Liver (tissue), 3 donors: ENCODE results near the gene RUFY4.

Experiments used
- EGR1 ChIP-seq, 2 donors: IDR thresholded peaks; 2 replicates each; pipeline ENCODE4 v1.6.1; 2016 to 2018; ENCODE audit warnings: antibody characterized with exemption in 2 of 2, low read depth in 2 of 2
- FOXA1 ChIP-seq: IDR thresholded peaks from 2 replicates; pipeline ENCODE4 v1.6.1; 2016; ENCODE audit warnings: antibody characterized with exemption
- GABPA ChIP-seq, 2 donors: IDR thresholded peaks in 1 of 2; conservative IDR thresholded peaks in 1 of 2; 2 replicates each; pipeline ENCODE4 v1.6.1; 2016; ENCODE audit warnings: antibody characterized with exemption in 2 of 2, mild to moderate bottlenecking in 1 of 2, moderate library complexity in 1 of 2
- JUND ChIP-seq, 2 donors: IDR thresholded peaks; 2 replicates each; pipeline ENCODE4 v1.6.1; 2016; ENCODE audit warnings: antibody characterized with exemption in 2 of 2
- RAD21 ChIP-seq, 2 donors: IDR thresholded peaks; 2 replicates each; pipeline ENCODE4 v1.6.1; 2016; ENCODE audit warnings: antibody characterized with exemption in 2 of 2, mild to moderate bottlenecking in 2 of 2
- RXRA ChIP-seq, 2 donors: IDR thresholded peaks; 2 replicates each; pipeline ENCODE4 v1.6.1; 2017 to 2018; ENCODE audit warnings: antibody characterized with exemption in 2 of 2, mild to moderate bottlenecking in 1 of 2
- SP1 ChIP-seq: IDR thresholded peaks from 2 replicates; pipeline ENCODE4 v1.6.1; 2018; ENCODE audit warnings: antibody characterized with exemption, mild to moderate bottlenecking
- TAF1 ChIP-seq: conservative IDR thresholded peaks from 2 replicates; pipeline ENCODE4 v1.6.1; 2016; ENCODE audit warnings: antibody characterized with exemption, mild to moderate bottlenecking
- TF ChIP-seq, protein P1 (sequence below): fragments of 150-350 bp; IDR thresholded peaks from 2 replicates; pipeline ENCODE4 v1.5.1; 2017; ENCODE audit warnings: improper control_type of control experiment, low read depth, low read length; ENCODE audit not compliant: missing input control
- TF ChIP-seq, protein P2 (sequence below): IDR thresholded peaks from 2 replicates; pipeline ENCODE4 v1.6.1; 2016; ENCODE audit warnings: antibody characterized with exemption
- TF ChIP-seq, protein P3 (sequence below): IDR thresholded peaks from 2 replicates; pipeline ENCODE4 v1.6.1; 2016; ENCODE audit warnings: antibody characterized with exemption, mild to moderate bottlenecking
- TF ChIP-seq, protein P4 (sequence below): IDR thresholded peaks from 2 replicates; pipeline ENCODE4 v1.6.1; 2016; ENCODE audit warnings: antibody characterized with exemption
- TF ChIP-seq, protein P5 (sequence below): IDR thresholded peaks from 2 replicates; pipeline ENCODE4 v1.6.1; 2016; ENCODE audit warnings: antibody characterized with exemption
- donor health status: healthy.
- donor health status: healthy.

DNA sequence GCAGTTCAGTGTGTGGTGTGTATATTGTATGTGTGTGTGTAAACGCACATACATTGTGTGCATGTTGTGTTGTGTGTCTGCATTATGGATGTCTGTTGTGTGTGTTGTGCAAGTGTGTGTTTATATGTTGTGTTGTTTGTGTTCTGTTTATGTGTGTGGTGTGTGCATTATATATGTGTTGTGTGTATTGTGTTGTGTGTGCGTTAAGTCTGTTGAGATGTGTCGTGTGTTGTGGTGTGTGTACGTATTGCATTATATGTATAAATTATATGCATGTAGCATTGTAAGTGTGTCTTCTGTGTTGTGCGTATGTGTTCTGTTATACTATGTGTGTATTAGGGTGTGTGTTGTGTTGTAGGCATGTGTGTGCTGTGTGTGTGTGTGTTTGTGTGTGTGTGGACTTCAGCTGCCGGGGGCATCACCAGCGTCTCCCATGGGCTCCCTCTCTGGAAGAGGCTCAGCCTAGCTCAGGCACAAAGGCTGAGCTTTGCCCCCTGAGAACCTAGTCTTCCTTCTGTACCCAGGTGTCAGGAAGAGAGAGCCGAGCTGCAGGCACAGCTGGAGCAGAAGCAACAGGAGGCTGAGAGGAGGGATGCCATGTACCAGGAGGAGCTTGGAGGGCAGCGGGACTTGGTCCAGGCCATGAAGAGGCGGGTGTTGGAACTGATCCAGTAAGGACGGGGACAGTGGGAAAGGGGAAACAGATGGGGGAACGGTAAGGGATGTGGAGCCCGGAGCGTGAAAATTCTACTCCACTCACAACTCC lies 13.7 kb downstream of the RUFY4 start:
- TF ChIP-seq, protein P1, sequence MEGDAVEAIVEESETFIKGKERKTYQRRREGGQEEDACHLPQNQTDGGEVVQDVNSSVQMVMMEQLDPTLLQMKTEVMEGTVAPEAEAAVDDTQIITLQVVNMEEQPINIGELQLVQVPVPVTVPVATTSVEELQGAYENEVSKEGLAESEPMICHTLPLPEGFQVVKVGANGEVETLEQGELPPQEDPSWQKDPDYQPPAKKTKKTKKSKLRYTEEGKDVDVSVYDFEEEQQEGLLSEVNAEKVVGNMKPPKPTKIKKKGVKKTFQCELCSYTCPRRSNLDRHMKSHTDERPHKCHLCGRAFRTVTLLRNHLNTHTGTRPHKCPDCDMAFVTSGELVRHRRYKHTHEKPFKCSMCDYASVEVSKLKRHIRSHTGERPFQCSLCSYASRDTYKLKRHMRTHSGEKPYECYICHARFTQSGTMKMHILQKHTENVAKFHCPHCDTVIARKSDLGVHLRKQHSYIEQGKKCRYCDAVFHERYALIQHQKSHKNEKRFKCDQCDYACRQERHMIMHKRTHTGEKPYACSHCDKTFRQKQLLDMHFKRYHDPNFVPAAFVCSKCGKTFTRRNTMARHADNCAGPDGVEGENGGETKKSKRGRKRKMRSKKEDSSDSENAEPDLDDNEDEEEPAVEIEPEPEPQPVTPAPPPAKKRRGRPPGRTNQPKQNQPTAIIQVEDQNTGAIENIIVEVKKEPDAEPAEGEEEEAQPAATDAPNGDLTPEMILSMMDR = no peak
- TF ChIP-seq, protein P2, sequence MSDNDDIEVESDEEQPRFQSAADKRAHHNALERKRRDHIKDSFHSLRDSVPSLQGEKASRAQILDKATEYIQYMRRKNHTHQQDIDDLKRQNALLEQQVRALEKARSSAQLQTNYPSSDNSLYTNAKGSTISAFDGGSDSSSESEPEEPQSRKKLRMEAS = no peak
- TF ChIP-seq, protein P3, sequence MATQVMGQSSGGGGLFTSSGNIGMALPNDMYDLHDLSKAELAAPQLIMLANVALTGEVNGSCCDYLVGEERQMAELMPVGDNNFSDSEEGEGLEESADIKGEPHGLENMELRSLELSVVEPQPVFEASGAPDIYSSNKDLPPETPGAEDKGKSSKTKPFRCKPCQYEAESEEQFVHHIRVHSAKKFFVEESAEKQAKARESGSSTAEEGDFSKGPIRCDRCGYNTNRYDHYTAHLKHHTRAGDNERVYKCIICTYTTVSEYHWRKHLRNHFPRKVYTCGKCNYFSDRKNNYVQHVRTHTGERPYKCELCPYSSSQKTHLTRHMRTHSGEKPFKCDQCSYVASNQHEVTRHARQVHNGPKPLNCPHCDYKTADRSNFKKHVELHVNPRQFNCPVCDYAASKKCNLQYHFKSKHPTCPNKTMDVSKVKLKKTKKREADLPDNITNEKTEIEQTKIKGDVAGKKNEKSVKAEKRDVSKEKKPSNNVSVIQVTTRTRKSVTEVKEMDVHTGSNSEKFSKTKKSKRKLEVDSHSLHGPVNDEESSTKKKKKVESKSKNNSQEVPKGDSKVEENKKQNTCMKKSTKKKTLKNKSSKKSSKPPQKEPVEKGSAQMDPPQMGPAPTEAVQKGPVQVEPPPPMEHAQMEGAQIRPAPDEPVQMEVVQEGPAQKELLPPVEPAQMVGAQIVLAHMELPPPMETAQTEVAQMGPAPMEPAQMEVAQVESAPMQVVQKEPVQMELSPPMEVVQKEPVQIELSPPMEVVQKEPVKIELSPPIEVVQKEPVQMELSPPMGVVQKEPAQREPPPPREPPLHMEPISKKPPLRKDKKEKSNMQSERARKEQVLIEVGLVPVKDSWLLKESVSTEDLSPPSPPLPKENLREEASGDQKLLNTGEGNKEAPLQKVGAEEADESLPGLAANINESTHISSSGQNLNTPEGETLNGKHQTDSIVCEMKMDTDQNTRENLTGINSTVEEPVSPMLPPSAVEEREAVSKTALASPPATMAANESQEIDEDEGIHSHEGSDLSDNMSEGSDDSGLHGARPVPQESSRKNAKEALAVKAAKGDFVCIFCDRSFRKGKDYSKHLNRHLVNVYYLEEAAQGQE = no peak
- TF ChIP-seq TAF1 = no peak
- TF ChIP-seq RAD21 (IDR thresholded peaks at IDR 0.05) = no peak
- no peak for TF ChIP-seq GABPA (IDR thresholded peaks at IDR 0.05 in 1 of 2, conservative IDR thresholded peaks at IDR 0.05 in 1 of 2)
- TF ChIP-seq SP1 = no peak
- no peak for TF ChIP-seq EGR1 (IDR thresholded peaks at IDR 0.05; ENCODE audit: low read depth in 2 of 2)
- TF ChIP-seq JUND (IDR thresholded peaks at IDR 0.05) = no peak
- no peak for TF ChIP-seq RXRA (IDR thresholded peaks at IDR 0.05)
- TF ChIP-seq, protein P4, sequence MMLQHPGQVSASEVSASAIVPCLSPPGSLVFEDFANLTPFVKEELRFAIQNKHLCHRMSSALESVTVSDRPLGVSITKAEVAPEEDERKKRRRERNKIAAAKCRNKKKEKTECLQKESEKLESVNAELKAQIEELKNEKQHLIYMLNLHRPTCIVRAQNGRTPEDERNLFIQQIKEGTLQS = no peak
- no peak for TF ChIP-seq FOXA1
- TF ChIP-seq, protein P5, sequence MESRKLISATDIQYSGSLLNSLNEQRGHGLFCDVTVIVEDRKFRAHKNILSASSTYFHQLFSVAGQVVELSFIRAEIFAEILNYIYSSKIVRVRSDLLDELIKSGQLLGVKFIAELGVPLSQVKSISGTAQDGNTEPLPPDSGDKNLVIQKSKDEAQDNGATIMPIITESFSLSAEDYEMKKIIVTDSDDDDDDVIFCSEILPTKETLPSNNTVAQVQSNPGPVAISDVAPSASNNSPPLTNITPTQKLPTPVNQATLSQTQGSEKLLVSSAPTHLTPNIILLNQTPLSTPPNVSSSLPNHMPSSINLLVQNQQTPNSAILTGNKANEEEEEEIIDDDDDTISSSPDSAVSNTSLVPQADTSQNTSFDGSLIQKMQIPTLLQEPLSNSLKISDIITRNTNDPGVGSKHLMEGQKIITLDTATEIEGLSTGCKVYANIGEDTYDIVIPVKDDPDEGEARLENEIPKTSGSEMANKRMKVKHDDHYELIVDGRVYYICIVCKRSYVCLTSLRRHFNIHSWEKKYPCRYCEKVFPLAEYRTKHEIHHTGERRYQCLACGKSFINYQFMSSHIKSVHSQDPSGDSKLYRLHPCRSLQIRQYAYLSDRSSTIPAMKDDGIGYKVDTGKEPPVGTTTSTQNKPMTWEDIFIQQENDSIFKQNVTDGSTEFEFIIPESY = no peak
